ENCODE results near the gene MAT1A.
"Not testable (repeated sequence)": the region's sequence is repeated elsewhere in the genome, so short reads cannot be mapped to it uniquely, and the experiment has no call there.

The MAT1A gene

GRCh38 chr10:80266513-80266863, 23.0 kb downstream of the MAT1A start:
- FAIRE-seq, result no peak
- DNase-seq (ENCODE audit: insufficient read length, low spot score), result no peak

GRCh38 chr10:80265740-80266512, 23.5 kb downstream of the MAT1A start:
- no peak for FAIRE-seq
- DNase-seq (ENCODE audit: insufficient read length, low spot score), result no peak

DNA sequence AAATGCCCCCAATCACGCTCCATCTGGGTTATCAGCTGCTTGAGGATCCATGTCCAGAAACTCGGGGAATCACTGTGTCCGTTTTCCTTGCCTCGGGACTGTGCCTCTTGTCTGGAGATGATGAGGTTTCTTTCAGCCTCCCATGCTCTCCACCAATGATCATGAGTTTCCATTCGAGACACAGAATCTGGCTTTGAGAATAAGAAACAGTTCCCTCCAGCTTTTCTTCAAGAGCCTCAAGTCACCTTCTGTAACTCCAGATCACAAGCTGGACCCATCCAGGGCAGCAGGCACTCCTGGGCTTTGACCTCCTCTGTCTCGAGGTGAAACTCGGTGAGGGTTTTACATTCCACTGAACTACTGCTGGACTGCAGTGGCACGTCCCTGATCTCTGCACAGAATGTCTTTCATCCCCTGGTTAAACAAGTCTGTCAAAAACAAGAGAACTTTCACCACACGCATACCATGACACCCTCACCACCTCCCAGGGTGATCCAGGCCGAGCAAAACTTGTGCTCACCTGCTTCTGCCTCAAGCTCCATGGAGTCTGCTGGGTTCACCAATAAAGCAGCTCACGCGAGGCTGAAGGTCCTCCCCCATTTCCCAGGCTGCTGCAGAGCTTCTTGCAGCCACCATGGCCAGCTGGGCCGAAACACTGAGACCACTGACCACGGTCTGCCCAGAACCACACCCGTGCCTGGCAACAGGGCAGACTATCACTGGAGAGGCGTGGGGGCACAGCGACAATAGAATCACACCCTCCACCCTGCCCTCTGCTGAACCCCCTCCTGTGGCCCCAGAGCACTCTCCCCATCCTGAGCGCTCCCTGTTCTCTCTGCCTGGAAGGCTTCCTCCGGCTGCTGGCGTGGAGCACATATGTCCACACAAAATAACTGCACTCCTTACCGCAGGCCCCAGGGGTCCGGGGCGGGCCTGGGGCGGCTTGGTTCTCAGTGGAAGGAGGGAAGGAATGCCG, 25.1 kb downstream of the MAT1A start:
- no peak for FAIRE-seq
- DNase-seq (ENCODE audit: insufficient read length, low spot score), result no peak

DNA sequence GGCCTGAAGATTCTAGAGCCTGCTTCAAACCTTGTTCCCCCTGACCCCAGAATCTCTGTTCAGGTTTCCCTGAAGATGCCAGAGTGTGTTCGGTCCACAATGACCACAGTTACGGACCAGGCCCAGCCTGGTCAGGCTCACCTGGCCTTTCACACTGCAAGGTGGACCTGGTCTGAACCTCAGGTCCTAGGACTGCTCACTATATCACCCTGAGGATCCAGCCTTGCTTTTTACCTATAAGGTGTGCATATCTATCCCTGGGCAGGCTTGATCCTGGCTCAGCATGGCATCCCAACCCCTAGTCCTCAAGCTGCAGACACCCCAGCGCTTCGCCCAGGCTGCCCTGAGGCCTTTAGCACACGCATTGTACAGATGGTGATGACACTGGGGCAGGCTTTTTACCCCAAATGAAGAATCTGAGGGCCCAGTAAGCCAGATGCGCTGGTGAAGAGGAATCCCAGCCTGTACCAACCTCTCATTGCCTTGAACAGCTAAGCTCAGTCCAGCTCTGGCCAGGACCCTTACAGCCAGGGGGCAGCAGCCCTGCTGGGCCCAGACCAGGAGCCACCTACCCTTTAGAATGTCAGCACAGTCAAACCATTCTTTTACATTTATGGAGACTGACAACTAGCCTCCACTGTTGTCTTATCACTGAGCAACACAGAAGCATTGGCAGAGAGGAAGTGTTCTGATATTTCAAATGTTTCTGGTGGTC, 28.0 kb downstream of the MAT1A start:
- FAIRE-seq (no peak), DNase-seq (ENCODE audit: insufficient read length, low spot score) (no peak)

DNA sequence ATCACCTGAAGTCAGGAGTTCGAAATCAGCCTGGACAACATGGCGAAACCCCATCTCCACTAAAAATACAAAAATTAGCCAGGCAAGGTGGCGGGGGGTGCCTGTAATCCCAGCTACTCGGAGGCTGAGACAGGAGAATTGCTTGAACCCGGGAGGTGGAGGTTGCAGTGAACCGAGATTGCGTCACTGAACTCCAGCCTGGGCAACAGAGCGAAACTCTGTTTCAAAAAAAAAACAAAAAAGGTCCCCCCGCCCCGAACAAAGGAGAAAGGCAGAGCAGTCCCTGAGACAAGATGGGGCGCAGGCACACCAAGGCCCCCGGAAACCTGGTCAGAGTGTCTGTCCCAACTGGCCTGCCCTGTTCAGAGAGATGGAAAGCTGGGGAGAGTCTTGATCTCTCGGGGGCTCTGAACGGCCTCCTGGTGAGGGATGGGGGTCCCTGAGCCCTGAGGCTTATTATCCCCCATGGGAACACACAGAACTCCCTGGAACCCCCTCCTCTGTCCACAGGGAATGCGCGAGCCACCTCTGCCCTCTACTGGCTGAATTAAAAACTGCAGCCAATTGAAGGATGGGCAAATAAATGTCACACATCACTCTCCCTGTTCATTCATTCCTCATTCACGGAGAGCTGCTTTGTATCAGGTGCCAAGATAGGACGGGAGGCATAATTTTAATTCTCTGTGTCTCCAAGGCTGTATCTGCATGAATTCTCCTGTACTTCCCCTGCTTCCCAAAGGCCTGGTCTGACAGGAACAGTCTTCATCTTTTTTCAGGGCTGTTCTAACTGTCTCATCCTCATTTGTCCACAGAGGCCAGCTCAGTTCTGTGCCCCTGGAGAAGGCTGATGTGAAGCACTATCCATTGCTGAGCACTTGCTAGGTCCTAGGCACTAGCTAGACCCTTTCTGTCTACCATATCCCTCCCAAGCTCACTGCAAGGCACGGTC, 28.9 kb downstream of the MAT1A start:
- peak; percentile 47 for DNase-seq (ENCODE audit: insufficient read length, low spot score)
- FAIRE-seq, result no peak

- FAIRE-seq (no peak), DNase-seq (ENCODE audit: insufficient read length, low spot score) (no peak)
These were observed 30.0 kb downstream of the MAT1A start for GRCh38 chr10:80259405-80259871.

DNA sequence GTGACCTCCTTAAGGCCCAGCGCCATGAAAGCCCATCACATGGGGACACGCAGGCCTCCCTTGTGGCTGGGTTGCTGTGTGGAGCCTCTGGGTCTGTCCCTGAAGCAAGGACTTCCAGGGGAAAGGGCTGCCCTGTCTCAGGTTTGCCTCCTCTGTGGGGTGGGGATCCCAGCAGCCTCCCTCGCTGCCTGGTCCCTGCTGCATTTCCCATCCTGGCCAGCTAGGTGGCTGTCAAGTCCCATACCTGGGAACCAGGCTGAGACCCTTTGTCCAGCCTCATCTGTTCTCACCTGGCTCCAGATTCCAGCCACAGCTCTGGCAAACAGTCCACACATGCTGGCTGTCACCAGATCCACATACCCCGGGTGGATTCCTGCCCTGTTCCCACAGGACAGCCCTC, 32.7 kb downstream of the MAT1A start:
- FAIRE-seq, result peak; percentile 23
- not testable (repeated sequence) for DNase-seq (ENCODE audit: insufficient read length, low spot score)

DNA sequence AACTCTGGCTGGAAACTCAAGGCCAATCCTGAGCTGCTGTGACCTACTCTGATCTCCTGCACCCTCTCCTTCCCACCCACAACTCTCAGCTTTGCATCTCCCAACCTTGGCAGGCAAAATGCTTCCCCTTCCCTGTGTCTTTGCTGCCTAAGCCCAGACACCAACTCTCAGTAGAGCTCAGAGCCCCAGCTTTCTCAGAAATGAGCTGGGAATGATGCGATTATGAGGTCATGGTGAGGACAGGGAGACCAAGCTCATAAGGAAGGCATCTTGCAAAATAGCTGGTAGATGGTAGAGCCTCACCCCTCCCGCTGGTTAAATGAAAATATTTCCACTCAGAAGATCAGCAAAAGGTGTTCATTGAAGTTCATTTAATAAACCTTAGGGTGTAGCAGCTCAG, 34.7 kb downstream of the MAT1A start:
- DNase-seq (ENCODE audit: insufficient read length, low spot score); FAIRE-seq: not testable (repeated sequence)

DNA sequence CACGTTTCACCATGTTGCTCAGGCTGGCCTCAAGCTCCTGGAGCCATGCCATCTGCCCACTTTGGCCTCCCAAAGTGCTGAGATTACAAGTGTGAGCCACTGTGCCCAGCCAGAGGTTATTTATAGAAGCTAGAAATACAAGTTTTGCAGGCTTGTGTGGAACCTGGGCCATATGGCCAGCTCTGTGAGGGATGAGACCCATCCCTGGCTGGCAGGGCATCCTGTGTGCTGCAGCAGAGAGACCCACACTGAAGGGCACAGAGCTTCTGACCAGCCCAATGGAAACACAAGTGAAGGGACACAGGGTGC, 35.5 kb downstream of the MAT1A start:
- not testable (repeated sequence) for FAIRE-seq; DNase-seq (ENCODE audit: insufficient read length, low spot score)

- no peak for DNase-seq (ENCODE audit: insufficient read length, low spot score)
- no peak for FAIRE-seq
These were observed 36.0 kb downstream of the MAT1A start for GRCh38 chr10:80253266-80253962.

- no peak for DNase-seq (ENCODE audit: insufficient read length, low spot score)
- no peak for FAIRE-seq
These were observed 37.1 kb downstream of the MAT1A start for GRCh38 chr10:80252296-80252887.

- not testable (repeated sequence) for DNase-seq (ENCODE audit: insufficient read length, low spot score); FAIRE-seq
These were observed 37.7 kb downstream of the MAT1A start for GRCh38 chr10:80251703-80252280.

DNA sequence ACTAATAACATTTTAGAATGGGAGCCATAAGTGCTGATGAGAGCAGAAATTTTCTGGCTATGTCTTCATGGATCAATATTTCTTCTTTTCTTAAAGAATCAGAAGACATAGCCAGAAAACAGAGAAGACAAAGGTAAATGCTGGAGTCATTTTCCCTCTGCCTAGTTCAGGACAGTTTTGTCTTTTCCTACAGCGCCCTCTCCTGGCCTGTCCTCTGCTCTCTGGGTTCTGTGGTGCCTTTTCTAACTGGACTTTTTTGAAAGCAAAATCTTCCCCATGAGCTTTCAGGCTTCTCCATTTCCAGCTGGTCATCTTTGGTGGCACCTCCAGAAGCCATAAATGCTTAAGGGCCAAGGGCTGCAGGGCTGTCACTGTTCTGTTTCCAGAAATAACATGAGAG, 39.1 kb downstream of the MAT1A start:
- peak; percentile 36 for FAIRE-seq

DNA sequence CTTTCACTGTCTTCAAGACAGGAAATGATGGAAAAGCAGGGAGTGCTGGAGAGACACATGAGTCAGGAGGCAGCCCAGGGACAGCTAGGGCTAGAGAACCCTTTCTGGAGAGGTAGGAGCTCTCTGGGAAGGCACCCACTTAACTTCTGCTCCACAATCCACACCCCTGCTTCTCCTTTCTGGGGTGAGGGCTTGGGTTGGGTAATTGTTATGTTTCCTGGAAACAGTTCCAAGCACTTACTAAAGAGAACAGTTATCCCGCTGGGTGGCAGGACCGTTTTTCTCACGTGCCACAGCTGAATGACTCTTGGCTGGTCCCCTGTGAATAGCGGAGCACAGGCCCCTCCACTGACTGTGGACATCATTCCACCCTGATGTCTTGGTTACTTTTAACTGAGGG, 39.6 kb downstream of the MAT1A start:
- DNase-seq (ENCODE audit: insufficient read length, low spot score); FAIRE-seq: not testable (repeated sequence)

More for the DNA sequence above, 39.1 kb downstream of the MAT1A start:
- DNase-seq (ENCODE audit: insufficient read length, low spot score), result not testable (repeated sequence)

- DNase-seq (ENCODE audit: insufficient read length, low spot score); FAIRE-seq: not testable (repeated sequence)
These were observed 41.8 kb downstream of the MAT1A start for GRCh38 chr10:80247611-80248010.

DNA sequence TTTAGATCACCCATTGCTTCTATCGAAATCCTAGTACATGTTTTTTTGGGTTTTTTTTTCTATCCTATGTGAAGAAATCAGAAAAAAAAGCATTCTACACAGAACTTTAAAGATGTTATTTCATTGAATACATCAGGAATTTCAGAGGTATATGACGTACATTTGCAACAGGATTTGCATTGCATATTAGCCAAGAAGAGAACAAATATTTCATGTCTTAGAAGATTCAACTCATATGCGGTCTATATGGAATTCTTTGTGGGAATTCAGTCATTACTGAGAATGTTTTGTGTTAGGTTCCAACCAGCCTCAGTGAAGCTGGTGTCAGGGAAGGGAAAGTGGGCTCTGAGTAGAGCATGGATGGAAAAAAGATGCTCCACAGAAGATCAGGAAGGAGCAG, 45.1 kb downstream of the MAT1A start:
- not testable (repeated sequence) for FAIRE-seq; DNase-seq (ENCODE audit: insufficient read length, low spot score)

- not testable (repeated sequence) for FAIRE-seq; DNase-seq (ENCODE audit: insufficient read length, low spot score)
These were observed 47.1 kb downstream of the MAT1A start for GRCh38 chr10:80242341-80242740.

GRCh38 chr10:80236457-80236856, 53.0 kb downstream of the MAT1A start:
- not testable (repeated sequence) for FAIRE-seq; DNase-seq (ENCODE audit: insufficient read length, low spot score)
